Activated effector memory CD4-positive, alpha-beta T cell treated with anti-CD3 and anti-CD28 coated beads, Interleukin-2, amount 50 U/mL, for 16 hours (primary cell): ENCODE measurements around the gene IFNG.

Source experiments
- DNase-seq: peaks from one replicate; pipeline ENCODE4 v3.0.0-alpha.2; 2020

The IFNG gene

GRCh38 chr12:68163560-68164081, 4.1 kb upstream of the IFNG start:
- no peak for DNase-seq

- no peak for DNase-seq
These were observed 2.8 kb upstream of the IFNG start for GRCh38 chr12:68162374-68162773.

GRCh38 chr12:68158432-68158831, 1.1 kb downstream of the IFNG start:
- no peak for DNase-seq

- DNase-seq: no peak
These were observed 2.2 kb downstream of the IFNG start for GRCh38 chr12:68157380-68157779.

- no peak for DNase-seq
These were observed 2.9 kb downstream of the IFNG start for GRCh38 chr12:68156636-68157035.

- no peak for DNase-seq
These were observed 4.8 kb downstream of the IFNG start for GRCh38 chr12:68154779-68155178.

GRCh38 chr12:68148261-68148951, 11.1 kb downstream of the IFNG start:
- no peak for DNase-seq

- DNase-seq: no peak
These were observed 19.0 kb downstream of the IFNG start for GRCh38 chr12:68140556-68140955.

GRCh38 chr12:68139941-68140340, 19.6 kb downstream of the IFNG start:
- DNase-seq: no peak

- no peak for DNase-seq
These were observed 20.5 kb downstream of the IFNG start for GRCh38 chr12:68139001-68139400.

GRCh38 chr12:68138480-68138879, 21.1 kb downstream of the IFNG start:
- no peak for DNase-seq

GRCh38 chr12:68137335-68137830, 22.2 kb downstream of the IFNG start:
- no peak for DNase-seq

GRCh38 chr12:68135520-68135919, 24.0 kb downstream of the IFNG start:
- DNase-seq: no peak

GRCh38 chr12:68131867-68132414, 27.6 kb downstream of the IFNG start:
- DNase-seq: no peak

- DNase-seq: no peak
These were observed 29.6 kb downstream of the IFNG start for GRCh38 chr12:68129979-68130378.

- no peak for DNase-seq
These were observed 37.2 kb downstream of the IFNG start for GRCh38 chr12:68122236-68122920.

- DNase-seq: peak; percentile 64
These were observed 38.4 kb downstream of the IFNG start for GRCh38 chr12:68121143-68121542.

- peak; percentile 82 for DNase-seq
These were observed 39.8 kb downstream of the IFNG start for GRCh38 chr12:68119724-68120211.

GRCh38 chr12:68119250-68119649, 40.3 kb downstream of the IFNG start:
- no peak for DNase-seq

- DNase-seq: no peak
These were observed 41.3 kb downstream of the IFNG start for GRCh38 chr12:68118096-68118755.

GRCh38 chr12:68117661-68118060, 41.9 kb downstream of the IFNG start:
- DNase-seq: no peak

GRCh38 chr12:68115281-68115680, 44.3 kb downstream of the IFNG start:
- DNase-seq: no peak

GRCh38 chr12:68114606-68115005, 44.9 kb downstream of the IFNG start:
- DNase-seq: no peak
